Measurements from ENCODE around the gene PSTPIP1.

PSTPIP1 gene

GRCh38 chr15:77042955-77043920, 48.3 kb downstream of the PSTPIP1 start:
- no peak for DNase-seq (ENCODE audit: low read depth)

DNA sequence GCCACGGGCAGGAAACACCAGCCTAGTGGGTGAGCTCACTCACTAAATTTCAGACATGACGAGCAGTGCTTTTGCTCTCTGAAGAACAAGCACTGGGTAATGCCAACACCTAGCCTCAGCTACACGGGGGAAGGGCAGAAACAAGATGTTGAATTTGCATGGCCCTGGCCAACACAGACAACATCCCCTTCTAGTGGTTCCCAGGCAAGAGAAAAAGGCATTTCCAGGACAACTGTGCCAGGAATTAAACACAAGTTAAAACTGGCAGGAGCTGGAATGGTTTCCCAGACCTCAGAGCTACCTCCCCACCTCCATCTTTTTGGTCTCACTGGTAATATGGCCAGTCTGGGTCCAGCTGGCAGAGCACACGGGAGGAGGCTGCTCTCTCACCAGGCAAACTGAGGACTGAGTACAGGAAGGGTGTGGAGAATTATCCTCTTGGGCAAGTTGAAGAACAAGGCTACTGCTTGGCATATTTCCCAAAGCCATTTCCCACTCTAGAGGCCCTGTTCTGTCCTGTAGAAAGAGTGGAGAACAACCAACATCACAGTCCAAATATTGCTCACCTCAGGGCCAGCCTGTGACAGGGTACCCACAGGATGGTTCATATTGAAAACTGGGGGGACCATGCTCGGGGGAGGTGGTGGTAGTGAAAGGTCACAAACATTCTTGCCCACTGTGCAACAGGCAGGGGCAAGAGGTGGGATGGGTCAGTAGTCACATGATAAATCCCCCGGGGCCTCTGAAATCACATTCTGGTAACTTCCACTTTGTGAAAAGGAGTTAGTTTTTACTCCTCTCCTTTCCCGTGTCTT, 49.5 kb downstream of the PSTPIP1 start:
- DNase-seq (ENCODE audit: low read depth) = no peak

- no peak for DNase-seq (ENCODE audit: low read depth)
Observed at GRCh38 chr15:77045985-77046384, 51.1 kb downstream of the PSTPIP1 start.

- DNase-seq (ENCODE audit: low read depth) = no peak
Observed at GRCh38 chr15:77046704-77047412, 51.9 kb downstream of the PSTPIP1 start.

GRCh38 chr15:77048135-77048876, 53.4 kb downstream of the PSTPIP1 start:
- DNase-seq (ENCODE audit: low read depth) = no peak

- no peak for DNase-seq (ENCODE audit: low read depth)
Observed at GRCh38 chr15:77052556-77052955, 57.6 kb downstream of the PSTPIP1 start.

GRCh38 chr15:77053709-77054108, 58.8 kb downstream of the PSTPIP1 start:
- no peak for DNase-seq (ENCODE audit: low read depth)

- DNase-seq (ENCODE audit: low read depth) = no peak
Observed at GRCh38 chr15:77057072-77057471, 62.1 kb downstream of the PSTPIP1 start.

DNA sequence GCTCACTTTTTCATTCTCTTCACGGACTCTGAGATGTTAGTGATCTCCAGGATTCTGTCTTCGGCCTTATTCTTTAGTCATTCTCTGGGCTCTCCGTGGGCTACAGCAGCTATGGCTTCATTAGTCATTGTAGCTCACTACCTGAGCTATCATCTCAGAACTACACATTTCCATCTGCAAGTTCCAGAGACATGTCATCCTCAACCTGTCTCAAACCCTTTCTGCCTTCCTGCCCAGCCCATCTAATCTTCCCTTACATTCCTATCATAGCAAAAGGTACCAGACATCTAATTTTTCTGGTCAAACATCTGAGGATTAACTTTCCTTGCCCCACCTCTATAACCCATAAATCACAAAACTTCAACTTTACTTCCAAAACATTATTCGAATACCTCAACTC, 62.8 kb downstream of the PSTPIP1 start:
- no peak for DNase-seq (ENCODE audit: low read depth)

DNA sequence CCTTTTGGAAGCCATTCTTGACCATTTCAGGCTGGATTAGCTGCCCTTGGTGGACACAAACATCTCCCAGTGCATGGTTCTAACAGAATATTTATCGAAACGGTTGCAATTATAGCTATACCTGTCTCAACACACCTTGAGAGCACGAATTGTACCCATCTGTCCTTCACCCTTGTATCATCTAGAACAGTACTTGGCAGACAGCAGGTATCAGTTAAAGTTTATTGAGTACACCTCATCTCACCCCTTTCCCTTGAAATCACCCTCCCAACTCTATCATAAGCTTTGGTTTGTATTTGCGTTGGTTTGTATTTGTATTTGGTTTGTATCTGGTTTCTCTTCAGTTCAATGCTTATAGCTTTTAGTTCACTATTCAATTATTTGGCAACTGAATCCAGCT, 63.5 kb downstream of the PSTPIP1 start:
- DNase-seq (ENCODE audit: low read depth) = no peak

DNA sequence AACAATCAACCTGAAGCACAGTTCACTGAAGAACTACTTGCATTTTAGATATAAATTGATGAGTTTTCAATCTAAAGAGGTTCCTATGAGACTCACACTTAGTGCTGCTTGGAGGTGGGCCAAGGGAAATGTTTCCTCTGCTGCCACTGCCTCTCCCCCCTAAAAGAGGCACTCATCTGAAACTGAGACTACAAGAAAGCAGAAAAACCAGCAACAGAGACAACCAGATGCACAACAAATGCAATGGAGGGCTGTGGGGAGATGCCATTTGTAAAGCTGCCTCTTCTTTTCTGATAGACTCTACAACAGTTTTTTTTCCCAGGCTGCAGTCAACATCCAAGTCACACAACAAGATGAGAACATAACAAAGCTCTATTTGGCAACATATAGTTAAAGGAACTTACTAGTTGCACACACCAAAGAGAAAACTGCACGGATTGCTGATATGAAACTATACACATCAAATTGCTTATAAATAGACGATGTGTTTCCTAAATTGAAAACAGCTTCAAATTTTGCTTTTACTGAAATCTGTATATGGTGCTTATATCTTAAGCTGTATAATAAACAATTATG, 64.9 kb downstream of the PSTPIP1 start:
- no peak for DNase-seq (ENCODE audit: low read depth)

- DNase-seq (ENCODE audit: low read depth) = no peak
Observed at GRCh38 chr15:77060546-77060945, 65.6 kb downstream of the PSTPIP1 start.

DNA sequence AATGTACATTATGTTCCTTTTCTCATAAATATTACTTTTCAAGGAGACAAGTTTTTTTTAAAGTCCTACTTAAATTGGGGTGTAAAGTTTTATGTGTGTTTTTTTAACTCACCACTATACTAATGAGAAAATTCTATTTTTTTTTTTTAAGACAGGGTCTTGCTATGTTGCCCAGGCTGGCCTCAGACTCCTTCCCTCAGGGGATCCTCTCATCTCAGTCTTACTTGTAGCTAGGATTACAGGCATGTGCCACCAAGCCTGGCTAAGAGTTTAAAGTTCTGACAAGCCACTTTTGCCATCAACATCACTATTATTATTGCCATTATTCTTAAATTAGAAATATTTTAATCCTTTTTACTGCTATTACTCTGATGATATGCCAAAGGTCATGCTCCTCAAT, 68.3 kb downstream of the PSTPIP1 start:
- DNase-seq (ENCODE audit: low read depth) = no peak

- DNase-seq (ENCODE audit: low read depth) = no peak
Observed at GRCh38 chr15:77064063-77064462, 69.1 kb downstream of the PSTPIP1 start.

- DNase-seq (ENCODE audit: low read depth) = no peak
Observed at GRCh38 chr15:77064539-77065308, 69.8 kb downstream of the PSTPIP1 start.

- DNase-seq (ENCODE audit: low read depth) = no peak
Observed at GRCh38 chr15:77066971-77067690, 72.2 kb downstream of the PSTPIP1 start.

DNA sequence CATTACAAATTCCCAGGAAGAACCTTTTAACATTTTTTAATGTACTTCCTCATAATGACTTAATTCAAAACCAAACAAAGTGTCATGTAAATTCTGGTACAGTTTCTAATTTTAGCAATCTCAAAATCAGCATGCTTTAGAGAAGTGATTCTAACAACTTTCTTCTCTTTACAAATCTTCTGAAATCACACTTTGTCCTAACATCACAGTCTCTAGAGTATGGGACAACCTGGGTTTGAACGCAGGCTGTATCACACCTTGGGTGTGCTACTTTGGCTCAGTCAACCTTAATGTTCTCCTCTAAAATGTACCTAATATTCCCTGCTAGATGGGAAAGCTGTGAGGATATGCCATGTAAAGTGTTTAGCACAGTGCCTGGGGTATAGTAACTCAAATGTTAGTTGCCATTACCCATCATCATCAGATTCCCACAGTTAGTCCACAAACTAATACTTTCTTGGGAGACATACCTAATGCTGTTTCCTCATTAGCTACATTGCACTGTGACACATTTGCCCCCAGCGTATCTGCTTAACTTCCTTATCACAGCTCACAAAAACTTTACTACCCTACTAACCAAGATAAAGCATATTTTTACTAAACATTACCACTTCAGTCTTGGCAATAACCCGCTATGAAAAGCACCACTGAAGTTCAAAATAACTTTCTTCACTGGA, 72.9 kb downstream of the PSTPIP1 start:
- no peak for DNase-seq (ENCODE audit: low read depth)

DNA sequence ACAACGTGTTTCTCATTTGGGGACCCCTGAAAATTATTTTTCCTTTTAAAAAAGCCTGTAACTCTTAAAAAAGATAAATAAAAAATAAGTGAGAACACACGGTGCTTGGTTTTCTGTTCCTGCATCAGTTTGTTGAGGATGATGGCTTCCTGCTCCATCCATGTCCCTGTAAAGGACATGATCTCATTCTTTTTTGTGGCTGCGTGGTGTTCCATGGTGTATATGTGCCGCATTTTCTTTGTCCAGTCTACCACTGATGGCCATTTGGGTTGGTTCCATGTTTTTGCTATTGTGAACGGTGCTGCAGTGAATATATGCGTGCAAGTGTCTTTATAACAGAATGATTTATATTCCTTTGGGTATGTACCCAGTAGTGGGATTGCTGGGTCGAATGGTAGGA, 73.7 kb downstream of the PSTPIP1 start:
- no peak for DNase-seq (ENCODE audit: low read depth)

DNA sequence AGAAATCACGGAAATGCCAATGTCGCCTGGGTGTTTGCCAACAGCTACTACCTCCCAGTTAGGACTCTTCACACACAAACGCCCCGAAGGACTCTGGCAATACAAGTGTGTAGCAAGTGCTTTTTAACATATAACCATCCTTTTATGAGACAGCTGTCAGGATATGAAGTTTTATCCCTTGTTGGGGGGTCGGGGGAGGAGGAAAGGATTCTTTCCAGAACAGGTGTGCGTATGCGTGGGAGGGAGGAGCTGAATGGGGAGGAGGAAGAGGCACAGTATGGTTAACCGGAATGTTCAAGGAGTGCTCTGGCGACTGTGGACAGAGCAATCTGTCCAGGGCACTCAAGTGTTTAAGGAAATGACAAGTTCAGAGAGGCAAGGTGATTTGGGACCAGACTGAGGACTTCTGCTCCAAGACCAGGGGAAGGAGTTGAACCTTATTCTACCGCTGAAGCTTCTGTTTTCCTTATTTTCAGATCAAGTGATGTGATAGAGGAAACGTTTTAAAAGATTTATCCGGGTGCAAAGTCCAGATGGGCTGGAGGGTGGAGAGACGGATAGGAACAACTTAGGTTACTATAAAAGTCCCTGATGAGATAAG, 74.7 kb downstream of the PSTPIP1 start:
- no peak for DNase-seq (ENCODE audit: low read depth)
